ENCODE results near the gene SPINK2. TPM values are rescaled to one million over a fixed set of nuclear protein-coding genes. Genes with fewer than 3 reads are reported as not detected.

The SPINK2 gene
- total RNA-seq, 1 experiment from 2014 or later: not detected

- in situ Hi-C loops (cut with HindIII; ENCODE audit: low pct_unique_long_range_greater_than_20kb, low sequenced_read_pairs): no loop called here
These were observed 39.3 kb upstream of the SPINK2 start for GRCh38 chr4:56860781-56861180.

GRCh38 chr4:56859841-56860240, 38.3 kb upstream of the SPINK2 start:
- CTCF ChIA-PET: no interaction called here
- POLR2A ChIA-PET: no interaction called here
- ATAC-seq (no peak), DNase-seq (ENCODE audit: low read depth, low spot score) (no peak)
- no TSS peak for BruUV-seq (replicated peaks)
- H3K9me3 ChIP-seq (ENCODE audit: control insufficient read depth, insufficient read depth, low read depth, low read length): no peaks in the 10 kb centered on the region
- no peak overlapping the region for H3K4me3 ChIP-seq (ENCODE audit: low read depth in 2 of 2, low read length in 2 of 2)
- H3K36me3 ChIP-seq (ENCODE audit: control insufficient read depth, insufficient read depth, low read length): no peaks in the 10 kb centered on the region
- H3K27ac ChIP-seq (ENCODE audit: low read length): no peak overlapping the region
- no peaks in the 10 kb centered on the region for H3K27me3 ChIP-seq (ENCODE audit: control insufficient read depth, insufficient read depth, low read length)
- no peaks in the 10 kb centered on the region for H3K4me1 ChIP-seq (ENCODE audit: control insufficient read depth, insufficient read depth, low read length)
- in situ Hi-C loops (cut with HindIII; ENCODE audit: low pct_unique_long_range_greater_than_20kb, low sequenced_read_pairs): no loop called here
- no peak for TF ChIP-seq POLR2AphosphoS5 (IDR thresholded peaks at IDR 0.05; ENCODE audit: low read depth, low read length)
- TF ChIP-seq SIN3A (IDR thresholded peaks at IDR 0.05; ENCODE audit: borderline replicate concordance, insufficient read depth, low read depth, low read length): no peak
- no peak for TF ChIP-seq CTCF (IDR thresholded peaks at IDR 0.05)
- no peak for TF ChIP-seq REST (IDR thresholded peaks at IDR 0.05; ENCODE audit: insufficient read depth in 1 of 2, low read depth in 2 of 2, low read length in 1 of 2)
- no peak for TF ChIP-seq TCF7L2 (IDR thresholded peaks at IDR 0.05; ENCODE audit: low read depth, low read length)
- intact Hi-C loops (cut with micrococcal nuclease; ENCODE audit: unreplicated experiment): no loop called here

More at GRCh38 chr4:56860781-56861180, 39.3 kb upstream of the SPINK2 start:
- ChIA-PET CTCF (no interaction called here), POLR2A (no interaction called here)
- Histone ChIP-seq H3K36me3 (ENCODE audit: control insufficient read depth, insufficient read depth, low read length) (no peaks in the 10 kb centered on the region), H3K9me3 (ENCODE audit: control insufficient read depth, insufficient read depth, low read depth, low read length) (no peaks in the 10 kb centered on the region), H3K27me3 (ENCODE audit: control insufficient read depth, insufficient read depth, low read length) (no peaks in the 10 kb centered on the region), H3K27ac (ENCODE audit: low read length) (no peak overlapping the region), H3K4me1 (ENCODE audit: control insufficient read depth, insufficient read depth, low read length) (no peaks in the 10 kb centered on the region), H3K4me3 (ENCODE audit: low read depth in 2 of 2, low read length in 2 of 2) (no peak overlapping the region)
- no peak for DNase-seq (ENCODE audit: low read depth, low spot score)
- no peak for ATAC-seq
- no peak for TF ChIP-seq TCF7L2 (IDR thresholded peaks at IDR 0.05; ENCODE audit: low read depth, low read length)
- TF ChIP-seq SIN3A (IDR thresholded peaks at IDR 0.05; ENCODE audit: borderline replicate concordance, insufficient read depth, low read depth, low read length): no peak
- TF ChIP-seq REST (IDR thresholded peaks at IDR 0.05; ENCODE audit: insufficient read depth in 1 of 2, low read depth in 2 of 2, low read length in 1 of 2): no peak
- no peak for TF ChIP-seq POLR2AphosphoS5 (IDR thresholded peaks at IDR 0.05; ENCODE audit: low read depth, low read length)
- TF ChIP-seq CTCF (IDR thresholded peaks at IDR 0.05): no peak
- intact Hi-C loops (cut with micrococcal nuclease; ENCODE audit: unreplicated experiment): no loop called here
- BruUV-seq (replicated peaks): no TSS peak
